HFF-Myc (cell line): ENCODE measurements around the gene LTF.

Experiments used
- DNase-seq: peaks from one replicate; pipeline ENCODE4 v3.0.0-alpha.2; 2011; ENCODE audit warnings: low read depth; ENCODE audit errors: extremely low read depth
- H3K4me3 ChIP-seq: replicated peaks from 2 replicates; pipeline ENCODE4 v1.5.1; 2011; ENCODE audit warnings: low read depth, mild to moderate bottlenecking, control low read depth, low read length
- CTCF ChIP-seq: IDR thresholded peaks from 2 replicates; pipeline ENCODE4 v1.5.1; 2012; ENCODE audit warnings: mild to moderate bottlenecking, low read depth, low read length, control low read depth; ENCODE audit errors: missing control alignments

Gene LTF

DNA sequence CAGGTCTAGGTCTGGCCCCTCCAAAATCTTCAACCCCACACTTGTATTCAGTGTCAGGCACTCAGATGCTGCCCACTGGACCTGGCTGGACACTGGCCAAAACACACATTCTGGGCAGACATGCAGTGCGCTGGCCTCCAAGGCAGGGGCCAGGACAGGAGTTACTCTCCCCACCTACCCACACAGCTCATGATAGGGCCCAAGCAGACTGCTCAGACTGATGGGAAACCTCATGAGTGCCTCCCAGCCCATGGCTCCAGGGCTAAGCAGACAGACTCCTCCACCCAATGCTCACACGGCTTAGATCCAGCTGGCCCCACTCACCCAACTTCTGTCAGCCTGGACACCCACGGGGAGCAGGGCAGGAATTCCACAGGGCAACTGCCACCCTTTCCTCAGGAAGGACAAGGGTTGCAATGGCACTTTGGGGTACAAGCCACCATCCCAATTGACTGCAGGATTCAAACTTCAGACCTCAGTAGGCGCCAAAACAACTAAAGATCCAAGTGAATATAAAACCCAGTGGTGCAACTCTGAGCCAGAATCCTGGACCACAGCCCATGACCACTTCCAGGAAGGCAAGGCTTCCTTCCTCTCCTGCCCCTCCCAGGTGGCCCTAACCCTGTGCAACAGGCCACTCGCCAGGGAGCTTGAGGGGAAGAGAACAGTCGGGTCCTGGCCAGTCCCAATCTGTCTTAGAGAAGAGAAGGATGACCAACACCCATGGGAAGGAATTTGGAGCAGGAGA is 1.4 kb downstream of the LTF start:
- H3K4me3 ChIP-seq: no peak overlapping the region
- DNase-seq: no peak
- no peak for TF ChIP-seq CTCF

DNA sequence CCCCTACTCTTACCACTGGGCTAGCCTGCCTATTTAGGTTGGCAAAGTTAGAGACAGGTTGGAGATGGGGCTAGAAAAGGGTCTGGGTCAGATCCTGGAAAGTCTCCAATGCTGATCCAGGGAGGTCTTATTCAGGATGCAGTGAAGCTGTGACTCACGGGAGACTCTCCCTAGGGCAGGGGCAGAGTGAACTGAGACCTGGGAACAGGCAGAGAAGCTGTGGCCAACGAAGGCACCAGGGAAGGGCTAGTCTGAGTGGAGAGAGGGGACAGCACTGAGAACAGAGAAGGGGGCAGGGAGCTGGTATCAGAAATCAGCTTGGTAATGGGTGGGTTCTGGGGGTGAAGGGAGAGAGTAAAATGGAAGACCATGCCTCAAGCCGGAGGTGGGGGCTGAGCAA is 2.2 kb downstream of the LTF start:
- no peak overlapping the region for H3K4me3 ChIP-seq
- TF ChIP-seq CTCF: no peak
- DNase-seq: no peak

GRCh38 chr3:46462111-46462510 is 2.6 kb downstream of the LTF start:
- H3K4me3 ChIP-seq: no peak overlapping the region
- TF ChIP-seq CTCF: no peak
- DNase-seq: no peak

DNA sequence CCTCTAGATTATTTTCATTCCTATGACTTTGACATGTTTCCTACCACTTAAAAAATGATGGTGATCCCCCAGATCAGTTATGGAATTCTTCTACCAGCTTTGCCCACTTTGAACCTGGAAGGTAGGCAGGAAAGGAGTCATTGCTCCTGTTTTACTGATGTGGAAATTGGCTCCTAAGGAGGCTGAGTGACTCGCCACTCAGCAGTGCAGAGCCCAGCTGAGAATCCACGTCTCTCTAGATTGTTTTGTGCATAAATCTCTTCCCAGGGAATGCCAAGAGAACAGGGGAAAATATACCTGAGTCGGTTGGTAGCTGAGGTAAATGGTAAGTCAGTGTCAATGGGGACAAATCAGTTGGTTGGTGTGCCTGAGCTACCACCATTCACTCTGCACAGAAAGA is 4.7 kb downstream of the LTF start:
- DNase-seq: no peak
- TF ChIP-seq CTCF: no peak

DNA sequence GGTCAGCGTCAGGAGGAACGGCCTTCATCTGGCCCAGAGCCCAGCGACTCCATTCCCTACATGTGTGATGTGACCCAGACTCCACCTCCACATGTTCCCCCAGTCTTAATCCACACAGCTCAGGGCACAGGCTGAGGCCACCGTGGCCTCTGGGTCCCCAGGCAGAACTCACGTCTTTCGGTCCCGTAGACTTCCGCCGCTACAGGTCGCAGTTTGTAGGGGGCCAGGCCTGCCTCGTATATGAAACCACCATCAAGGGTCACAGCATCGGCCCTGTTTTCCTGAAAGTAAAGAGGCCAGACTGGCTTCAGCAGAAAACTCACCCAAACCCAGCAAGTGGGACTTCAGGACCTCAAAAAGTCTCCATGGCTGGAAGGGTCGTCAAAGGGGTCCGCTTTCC is 8.6 kb downstream of the LTF start:
- TF ChIP-seq CTCF: no peak
- no peak overlapping the region for H3K4me3 ChIP-seq
- no peak for DNase-seq

More for the DNA sequence above, 4.7 kb downstream of the LTF start:
- no peak overlapping the region for H3K4me3 ChIP-seq

DNA sequence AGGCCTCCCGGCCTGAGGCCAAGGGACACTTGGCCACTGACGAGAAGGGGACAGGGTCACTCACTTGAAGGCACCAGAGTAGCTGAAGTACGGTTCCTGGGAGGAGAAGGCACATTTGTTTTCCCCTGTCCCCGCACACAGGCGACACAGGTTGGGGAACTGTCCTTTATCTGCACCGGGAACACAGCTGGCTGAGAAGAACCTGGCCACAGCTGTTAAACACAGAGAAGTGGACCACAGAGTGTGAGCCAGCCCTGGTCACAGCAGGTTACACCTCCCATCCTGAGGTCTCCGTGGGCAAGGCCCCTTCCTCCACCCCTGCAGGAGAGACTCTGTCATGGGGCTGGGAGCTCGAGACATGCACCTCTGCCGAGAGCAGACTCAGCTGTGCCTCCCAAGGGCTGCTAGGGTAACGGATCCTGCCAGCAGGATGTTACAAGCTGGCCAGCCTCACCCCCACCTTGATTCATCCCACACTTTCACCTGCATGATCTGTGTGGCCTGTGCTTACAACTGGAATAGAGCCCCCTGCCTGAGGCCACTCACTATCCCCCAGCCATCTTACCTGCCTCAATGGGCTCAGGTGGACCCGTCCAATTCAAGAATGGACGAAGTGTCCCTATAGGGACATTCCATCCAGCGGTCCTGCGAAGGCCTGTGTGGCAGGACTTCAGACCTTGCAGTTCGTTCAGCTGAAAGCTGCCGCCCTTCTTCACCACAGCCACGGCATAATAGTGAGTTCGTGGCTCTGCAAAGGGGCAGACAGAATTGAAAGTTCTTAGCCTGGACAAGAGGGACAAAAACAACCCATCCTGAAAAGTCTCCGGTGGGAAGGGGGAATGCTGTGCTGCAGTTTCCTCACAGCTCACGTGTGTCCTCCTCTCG is 9.2 kb downstream of the LTF start:
- H3K4me3 ChIP-seq: no peak overlapping the region

More for the DNA sequence above, 9.2 kb downstream of the LTF start:
- TF ChIP-seq CTCF: no peak
- no peak for DNase-seq
